GM21390 (cell line): ENCODE data around the gene CTXN1.

Source experiments
- ATAC-seq: cut with Tn5 transposase; IDR thresholded peaks from one replicate; pipeline ENCODE4 v1.9.1; 2021; ENCODE audit not compliant: unreplicated experiment

CTXN1 gene

GRCh38 chr19:7915250-7916102, 10.5 kb downstream of the CTXN1 start:
- no peak for ATAC-seq

GRCh38 chr19:7914598-7915045, 11.3 kb downstream of the CTXN1 start, which contains the start of gene TGFBR3L:
Gene TGFBR3L, plus strand, starts transcription at chr19:7914830.
- ATAC-seq = no peak

- ATAC-seq = no peak
These were observed 11.8 kb downstream of the CTXN1 start for GRCh38 chr19:7914099-7914498.

- ATAC-seq = no peak
These were observed 12.3 kb downstream of the CTXN1 start for GRCh38 chr19:7913652-7914051.

- ATAC-seq = no peak
These were observed 13.0 kb downstream of the CTXN1 start for GRCh38 chr19:7912697-7913564.

GRCh38 chr19:7912144-7912696, 13.7 kb downstream of the CTXN1 start:
- no peak for ATAC-seq

- ATAC-seq = no peak
These were observed 14.3 kb downstream of the CTXN1 start for GRCh38 chr19:7911508-7912143.

GRCh38 chr19:7910321-7911161, 15.4 kb downstream of the CTXN1 start:
- ATAC-seq = no peak

GRCh38 chr19:7909471-7910067, 16.4 kb downstream of the CTXN1 start:
- ATAC-seq = no peak

GRCh38 chr19:7908742-7909461, 17.0 kb downstream of the CTXN1 start:
- ATAC-seq = no peak

- ATAC-seq = no peak
These were observed 17.7 kb downstream of the CTXN1 start for GRCh38 chr19:7908078-7908699.

- no peak for ATAC-seq
These were observed 18.4 kb downstream of the CTXN1 start for GRCh38 chr19:7907544-7907943.

- no peak for ATAC-seq
These were observed 18.8 kb downstream of the CTXN1 start for GRCh38 chr19:7907122-7907521.

GRCh38 chr19:7905859-7906258, 20.1 kb downstream of the CTXN1 start:
- ATAC-seq = no peak

- ATAC-seq = no peak
These were observed 20.7 kb downstream of the CTXN1 start for GRCh38 chr19:7905268-7905667.

- ATAC-seq = peak; percentile 26
These were observed 21.6 kb downstream of the CTXN1 start for GRCh38 chr19:7904074-7905020.

- peak; percentile 74 for ATAC-seq
These were observed 22.5 kb downstream of the CTXN1 start, which contains the start of gene MAP2K7 for GRCh38 chr19:7903244-7904073. Gene MAP2K7, plus strand, starts transcription at chr19:7903877. Its CDS starts 68 bp downstream, at chr19:7903945.
